Muscle of back (tissue), 11 donors: ENCODE results near the gene KCTD18. TPM values are rescaled to one million over a fixed set of nuclear protein-coding genes. Genes with fewer than 3 reads are reported as not detected.
A peak's percentile ranks its signal among the peaks of the same experiment; 100 is the strongest.

Experiments used
- DNase-seq, 3 donors: peaks; one replicate each; pipeline versions ENCODE4 v3.0.0 to v3.0.0-alpha.2; 2013
- polyA plus RNA-seq, 10 donors: library from polyadenylated mRNA; unstranded; fragments of 120-200 nt; gene quantifications; one replicate each; pipeline ENCODE4 v1.2.1, GENCODE V29; 2013; ENCODE audit not compliant: insufficient read length in 10 of 10

Gene KCTD18
- polyA plus RNA-seq, 10 donors, result 9.9 to 13.4 (median 12.0) TPM

DNA sequence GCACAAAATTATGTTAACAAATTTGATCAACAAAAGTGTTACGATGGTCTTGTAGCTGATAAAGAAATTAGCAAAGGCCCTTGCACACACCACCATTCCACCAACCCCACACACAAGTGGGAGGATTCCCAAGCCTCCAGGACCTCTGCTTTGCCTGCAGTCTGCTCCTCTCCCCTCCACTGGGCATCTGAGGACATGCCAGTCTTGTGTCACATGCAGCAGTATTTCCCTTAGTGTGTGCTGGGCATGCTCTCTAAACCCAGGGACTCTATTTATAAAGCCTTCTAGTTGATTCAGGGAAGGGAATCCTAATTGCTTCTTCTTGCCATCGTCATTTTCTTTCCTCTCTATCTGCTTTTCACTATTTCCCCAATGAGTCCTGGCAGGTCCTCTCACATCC is 53.3 kb downstream of the KCTD18 start:
- DNase-seq, result no peak

- no peak for DNase-seq
Measured at GRCh38 chr2:200455958-200456421, 53.9 kb downstream of the KCTD18 start.

GRCh38 chr2:200454927-200455801 is 54.7 kb downstream of the KCTD18 start:
- no peak for DNase-seq

GRCh38 chr2:200453853-200454534 is 55.9 kb downstream of the KCTD18 start:
- DNase-seq, result no peak

GRCh38 chr2:200453142-200453852 is 56.6 kb downstream of the KCTD18 start:
- DNase-seq, result no peak

DNA sequence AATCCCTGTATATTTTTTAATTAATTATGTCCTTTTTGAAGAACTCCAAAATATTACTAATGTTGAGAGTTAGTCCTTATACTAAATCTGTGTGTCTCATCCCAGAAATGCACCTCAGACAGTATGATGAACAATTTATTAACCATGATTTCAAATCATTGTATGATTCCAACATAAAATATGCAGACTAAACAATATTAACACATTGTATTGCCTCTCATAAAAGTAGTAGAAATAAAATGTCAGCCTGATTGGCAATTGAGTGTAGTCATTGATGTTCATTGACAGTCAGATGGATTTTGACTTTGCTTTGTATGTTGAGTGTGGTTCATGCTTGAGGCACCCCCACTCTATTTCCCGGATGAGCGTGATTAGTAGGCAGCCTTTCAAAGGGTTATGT is 57.5 kb downstream of the KCTD18 start:
- DNase-seq, result no peak

DNA sequence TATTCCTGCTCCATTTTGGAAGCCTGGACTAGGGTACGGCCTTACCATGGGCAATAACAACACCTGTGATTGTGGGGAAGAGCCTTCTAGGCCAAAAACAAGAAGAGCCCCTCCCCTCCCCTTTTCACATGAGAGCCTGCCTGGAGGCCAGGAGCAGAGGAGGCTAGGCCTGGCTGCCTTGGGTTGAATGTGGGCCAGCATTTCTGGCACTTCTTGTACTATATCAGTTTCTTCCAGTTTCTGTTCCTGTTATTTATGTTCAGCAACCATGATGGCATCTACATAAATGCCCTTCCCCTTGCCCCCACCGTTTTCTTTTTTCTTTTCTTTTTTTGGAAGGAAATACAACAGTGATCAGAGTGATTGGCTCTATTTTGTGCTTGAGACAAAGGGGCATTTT is 58.4 kb downstream of the KCTD18 start:
- DNase-seq, result no peak

GRCh38 chr2:200450288-200450687 is 59.6 kb downstream of the KCTD18 start:
- DNase-seq, result no peak

- DNase-seq, result no peak
Measured at GRCh38 chr2:200449149-200449548, 60.7 kb downstream of the KCTD18 start.

GRCh38 chr2:200448455-200448854 is 61.4 kb downstream of the KCTD18 start:
- no peak for DNase-seq

DNA sequence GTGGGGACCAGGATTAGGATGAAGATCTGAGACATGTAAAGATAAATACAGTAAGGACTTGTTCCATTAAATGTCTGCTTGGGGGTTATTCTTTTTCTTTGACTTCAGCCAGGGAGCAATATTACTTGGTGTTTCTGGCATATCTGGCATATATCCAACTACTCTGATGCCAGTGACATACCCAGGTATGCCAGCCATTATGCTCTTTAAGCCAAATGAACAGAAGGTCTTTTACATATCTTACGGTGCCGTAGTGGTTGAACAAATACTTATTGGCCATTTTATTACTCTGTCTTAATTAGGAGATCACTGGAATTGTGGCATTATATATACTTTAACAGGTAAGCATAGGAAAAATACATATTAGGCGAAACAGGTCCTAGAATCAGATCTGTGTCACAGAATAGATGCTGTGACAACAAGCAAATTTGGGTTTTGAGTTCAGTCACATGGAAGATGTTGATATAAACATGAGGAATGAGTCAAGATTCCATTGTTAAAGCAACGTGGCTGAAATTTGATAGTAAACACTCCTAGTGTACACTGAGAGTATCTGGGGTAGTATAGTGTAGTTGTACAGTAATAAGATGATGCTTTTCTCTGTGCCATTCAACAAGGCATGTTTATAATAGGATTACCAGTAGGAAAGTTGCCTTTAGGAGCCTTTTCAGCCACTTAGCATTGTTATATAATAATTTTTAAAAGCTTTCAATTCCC is 62.6 kb downstream of the KCTD18 start:
- DNase-seq, result no peak

DNA sequence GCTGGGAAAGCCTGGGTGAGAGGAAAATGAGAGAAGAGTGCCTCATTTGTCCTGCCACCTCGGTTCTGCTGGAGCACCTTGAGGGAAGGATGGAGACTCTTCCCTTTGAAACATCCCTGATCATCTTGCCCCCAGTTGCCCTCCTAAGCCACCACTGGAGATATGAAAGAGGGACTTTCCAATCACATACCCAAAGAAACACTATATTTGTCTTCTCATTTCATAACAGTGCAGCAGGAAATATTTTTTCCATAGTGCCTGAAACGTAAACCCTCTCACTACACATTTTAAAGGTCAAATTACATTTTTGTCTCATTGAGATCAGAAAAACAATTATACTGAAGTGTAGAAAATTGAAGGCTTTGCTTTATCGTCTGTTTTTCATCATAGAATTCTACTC is 63.3 kb downstream of the KCTD18 start:
- no peak for DNase-seq

- no peak for DNase-seq
Measured at GRCh38 chr2:200445284-200445683, 64.6 kb downstream of the KCTD18 start.

- DNase-seq, result no peak
Measured at GRCh38 chr2:200444530-200444929, 65.3 kb downstream of the KCTD18 start.

DNA sequence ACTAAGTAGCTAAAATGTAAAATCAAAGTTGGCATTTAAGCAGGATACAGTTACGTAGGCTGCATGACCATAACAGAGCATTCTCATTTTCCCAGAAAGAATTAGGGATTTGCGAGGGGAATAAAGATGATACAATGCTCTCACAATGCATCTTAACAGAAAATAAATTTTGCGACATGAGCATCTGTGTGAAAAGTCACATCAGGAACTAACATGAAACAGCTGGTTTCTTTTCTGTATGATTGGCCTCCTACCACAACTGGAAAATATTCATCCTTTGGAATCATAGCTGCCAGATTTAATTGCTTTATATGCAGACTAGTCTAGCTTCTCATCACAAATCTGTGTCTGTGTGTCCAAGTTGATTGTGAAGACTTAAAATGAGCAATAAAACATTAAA is 66.0 kb downstream of the KCTD18 start:
- peak in 1 of 3 donors; percentile 34 for DNase-seq

- DNase-seq, result no peak
Measured at GRCh38 chr2:200443376-200443775, 66.5 kb downstream of the KCTD18 start.

- DNase-seq, result peak in 1 of 3 donors; percentile 45
Measured at GRCh38 chr2:200442471-200442870, 67.4 kb downstream of the KCTD18 start.

DNA sequence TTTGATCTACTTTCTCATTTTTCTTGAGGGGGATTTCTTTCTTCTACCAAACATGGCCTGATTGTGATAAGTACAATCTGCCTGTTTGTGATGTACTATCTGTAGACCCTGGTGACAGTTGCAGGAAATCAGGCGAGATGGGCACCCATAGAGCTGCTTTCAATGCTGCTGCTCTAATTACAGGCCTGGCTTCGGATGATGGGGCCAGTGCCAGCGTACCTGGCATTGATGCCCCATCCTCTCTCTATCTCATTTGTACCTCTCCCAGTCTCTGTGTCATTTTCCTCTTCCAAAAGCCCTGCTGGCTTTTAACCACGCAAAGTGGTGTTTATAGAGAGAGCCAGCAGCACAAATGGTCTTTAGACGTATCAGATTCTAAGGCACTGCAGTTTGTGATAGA is 69.9 kb downstream of the KCTD18 start:
- DNase-seq, result no peak
